GM12891 (cell line): Measurements from ENCODE around the gene TNRC6C.

Source experiments
- POLR2A ChIP-seq: IDR thresholded peaks from 2 replicates; pipeline ENCODE4 v1.6.1; 2011; ENCODE audit warnings: low read depth, low read length, control low read depth
- TAF1 ChIP-seq: IDR thresholded peaks from 2 replicates; pipeline ENCODE4 v1.6.1; 2011; ENCODE audit warnings: low read depth, low read length, control low read depth

GRCh38 chr17:78092794-78093324, 134.4 kb downstream of the TNRC6C start:
- no peak for TF ChIP-seq TAF1
- TF ChIP-seq POLR2A: no peak
